Measurements from ENCODE around the gene NRP1. TPM values are rescaled to one million over a fixed set of nuclear protein-coding genes. Genes with fewer than 3 reads are reported as not detected.

NRP1 gene
- total and polyA plus RNA-seq, 2 of the 8 experiments (the other 6 are each of a cell fraction or from before 2014, with no cell fraction given), result 1.2 to 2.1 TPM

- DNase-seq (ENCODE audit: low read depth in 1 of 2, low spot score in 2 of 2) (no peak), FAIRE-seq (no peak)
- H4K91ac ChIP-seq (replicated peaks; ENCODE audit: insufficient read length, low read length), result no peak overlapping the region
- no peak overlapping the region for H3K56ac ChIP-seq (replicated peaks; ENCODE audit: insufficient read length, low read depth, low read length)
- no peaks in the 10 kb centered on the region for H3K9me3 ChIP-seq (ENCODE audit: insufficient read depth in 2 of 2, low read depth in 1 of 2, low read length in 1 of 2)
- H3K4me1 ChIP-seq (replicated peaks in 1 of 4; ENCODE audit: control insufficient read depth in 3 of 4, insufficient read depth in 4 of 4, low read length in 3 of 4), result no peaks in the 10 kb centered on the region
- WGBS, 2 experiments (ENCODE audit: extremely low coverage in 1 of 2, insufficient coverage in 1 of 2, insufficient read length in 1 of 2, insufficient replicate concordance in 2 of 2, low coverage in 1 of 2, low lambda C conversion rate in 2 of 2, missing lambda C conversion rate in 1 of 2), result 94% methylated on average over 7 of the region's 7 CpGs; no CpG with 5 or more reads in 1 of the 2 experiments
- no peak overlapping the region for H4K8ac ChIP-seq (ENCODE audit: extremely low read depth, insufficient read depth, low read length)
- TF ChIP-seq RXRA (IDR thresholded peaks at IDR 0.05; ENCODE audit: insufficient read depth, low read depth, low read length) (no peak), SP4 (IDR thresholded peaks at IDR 0.05; ENCODE audit: low read length) (no peak)
- no peak overlapping the region for H3K23ac ChIP-seq (ENCODE audit: insufficient read length)
- ChIA-PET CTCF (ENCODE audit: partially characterized antibody) (interaction anchor here (0.6 to 0.8 kb wide), 2 partner anchors 10 to 56 kb away, joined by 3 to 4 read pairs; no protein-coding TSS in a partner anchor), POLR2A (ENCODE audit: partially characterized antibody) (interaction anchor here (0.6 kb wide), 1 partner anchor 58 kb away, joined by 3 read pairs; no protein-coding TSS in a partner anchor)
- H3K79me2 ChIP-seq (ENCODE audit: control insufficient read depth in 1 of 2, insufficient read depth in 2 of 2, low read length in 2 of 2), result no peaks in the 10 kb centered on the region
- H2BK120ac ChIP-seq (replicated peaks; ENCODE audit: low read depth, low read length), result no peak overlapping the region
- H4K5ac ChIP-seq (ENCODE audit: insufficient read length, low read depth, low read length), result no peak overlapping the region
- H3K23me2 ChIP-seq (ENCODE audit: low read depth, low read length), result no peaks in the 10 kb centered on the region
- H2AK5ac ChIP-seq (ENCODE audit: low read depth, low read length), result no peak overlapping the region
- no peak overlapping the region for H3K4me3 ChIP-seq (ENCODE audit: extremely low read depth in 1 of 4, insufficient read depth in 2 of 4, low read depth in 3 of 4, low read length in 4 of 4)
- H3K18ac ChIP-seq (ENCODE audit: extremely low read depth, low read length), result no peak overlapping the region
- H4K20me1 ChIP-seq (replicated peaks in 1 of 2; ENCODE audit: control insufficient read depth in 1 of 2, insufficient read depth in 2 of 2, low read length in 2 of 2), result no peaks in the 10 kb centered on the region
- no peak overlapping the region for H3K4me2 ChIP-seq (ENCODE audit: insufficient read depth in 1 of 2, low read depth in 2 of 2, low read length in 2 of 2)
- no peak overlapping the region for H3K27ac ChIP-seq (ENCODE audit: low read depth, low read length)
- H3K4ac ChIP-seq (replicated peaks; ENCODE audit: insufficient read length, low read depth, low read length), result no peak overlapping the region
- no peaks in the 10 kb centered on the region for H3K27me3 ChIP-seq (replicated peaks in 1 of 4; ENCODE audit: control insufficient read depth in 3 of 4, extremely low read depth in 1 of 4, insufficient read depth in 3 of 4, low read length in 3 of 4)
- H2BK20ac ChIP-seq (ENCODE audit: low read length), result no peak overlapping the region
- H2AFZ ChIP-seq (ENCODE audit: low read length), result no peak overlapping the region
- no peak overlapping the region for H2BK5ac ChIP-seq (ENCODE audit: low read depth, low read length)
- no peak overlapping the region for H2BK15ac ChIP-seq (ENCODE audit: low read length)
- no peaks in the 10 kb centered on the region for H3K79me1 ChIP-seq (ENCODE audit: low read depth, low read length)
- H2BK12ac ChIP-seq (ENCODE audit: low read depth, low read length), result no peak overlapping the region
- no peaks in the 10 kb centered on the region for H3K36me3 ChIP-seq (ENCODE audit: control insufficient read depth in 2 of 4, insufficient read depth in 4 of 4, low read length in 3 of 4)
- H3K14ac ChIP-seq (ENCODE audit: insufficient read length), result no peak overlapping the region
- H3K9ac ChIP-seq (replicated peaks in 1 of 4; ENCODE audit: extremely low read depth in 1 of 4, low read depth in 3 of 4, low read length in 3 of 4), result no peak overlapping the region
Measured at GRCh38 chr10:33249659-33250345, 84.7 kb downstream of the NRP1 start.
